Prostate gland (tissue), 2 donors: ENCODE measurements around the gene TNK2. TPM values are rescaled to one million over a fixed set of nuclear protein-coding genes. Genes with fewer than 3 reads are reported as not detected.

ENCODE experiments used
- DNase-seq: peaks from one replicate; pipeline ENCODE4 v3.0.0-alpha.2; 2019; ENCODE audit warnings: low spot score
- H3K27ac ChIP-seq, 2 donors: fragments of 200-600 bp; sonication (generic); 2 replicates each; pipeline ENCODE4 v1.5.1; 2017 to 2019
- H3K27me3 ChIP-seq: fragments of 200-600 bp; sonication (generic); replicated peaks from 2 replicates; pipeline ENCODE4 v1.5.1; 2019; ENCODE audit not compliant: insufficient read depth
- H3K36me3 ChIP-seq, 2 donors: fragments of 200-600 bp; sonication (generic); 1 replicate in 1 of 2; 2 replicates in 1 of 2; pipeline versions ENCODE4 v1.5.1 to v1.8.1; 2017 to 2019
- H3K4me1 ChIP-seq: fragments of 200-600 bp; sonication (generic); replicated peaks from 2 replicates; pipeline ENCODE4 v1.5.1; 2019
- H3K4me3 ChIP-seq, 2 donors: fragments of 200-600 bp; sonication (generic); 2 replicates each; pipeline ENCODE4 v1.5.1; 2017 to 2019
- H3K9me3 ChIP-seq: fragments of 200-600 bp; sonication (generic); 2 replicates; pipeline ENCODE4 v1.5.1; 2017
- POLR2A ChIP-seq: fragments of 450-650 bp; IDR thresholded peaks from one replicate; pipeline ENCODE4 v1.6.1; 2016; ENCODE audit warnings: antibody characterized with exemption, mild to moderate bottlenecking
- POLR2AphosphoS5 ChIP-seq: sonication (generic); formaldehyde crosslinking; IDR thresholded peaks from one replicate; pipeline ENCODE4 v1.6.1; 2017; ENCODE audit warnings: antibody characterized with exemption
- WGBS: methylation state at CpG from one replicate; pipeline ENCODE4 v1.1.5; 2018; 5-methylcytosine and 5-hydroxymethylcytosine counted together
- intact Hi-C: fragments of 100-400 bp; cut with DNase I; formaldehyde crosslinking; loops from one replicate; pipeline ENCODE4 v1.14.2; 2022
- total RNA-seq, 2 donors: library from RNA; depleted of rRNA; stranded (reverse); fragments of >200 nt; gene quantifications; one replicate each; pipeline ENCODE4 v1.1.0, GENCODE V29; 2016
- TF ChIP-seq, protein P1 (sequence below), 4 experiments: fragments of 200-600 bp in 2 of 4; fragments of 450-650 bp in 2 of 4; sonication (generic) in 2 of 4; IDR thresholded peaks; 1 replicate in 3 of 4; 2 replicates in 1 of 4; pipeline ENCODE4 v1.5.1; 2016 to 2019; ENCODE audit warnings: antibody characterized with exemption in 4 of 4, mild to moderate bottlenecking in 2 of 4, moderate library complexity in 2 of 4

Gene TNK2
- total RNA-seq, 2 donors from 2014 or later: 34.9 to 100 TPM

DNA sequence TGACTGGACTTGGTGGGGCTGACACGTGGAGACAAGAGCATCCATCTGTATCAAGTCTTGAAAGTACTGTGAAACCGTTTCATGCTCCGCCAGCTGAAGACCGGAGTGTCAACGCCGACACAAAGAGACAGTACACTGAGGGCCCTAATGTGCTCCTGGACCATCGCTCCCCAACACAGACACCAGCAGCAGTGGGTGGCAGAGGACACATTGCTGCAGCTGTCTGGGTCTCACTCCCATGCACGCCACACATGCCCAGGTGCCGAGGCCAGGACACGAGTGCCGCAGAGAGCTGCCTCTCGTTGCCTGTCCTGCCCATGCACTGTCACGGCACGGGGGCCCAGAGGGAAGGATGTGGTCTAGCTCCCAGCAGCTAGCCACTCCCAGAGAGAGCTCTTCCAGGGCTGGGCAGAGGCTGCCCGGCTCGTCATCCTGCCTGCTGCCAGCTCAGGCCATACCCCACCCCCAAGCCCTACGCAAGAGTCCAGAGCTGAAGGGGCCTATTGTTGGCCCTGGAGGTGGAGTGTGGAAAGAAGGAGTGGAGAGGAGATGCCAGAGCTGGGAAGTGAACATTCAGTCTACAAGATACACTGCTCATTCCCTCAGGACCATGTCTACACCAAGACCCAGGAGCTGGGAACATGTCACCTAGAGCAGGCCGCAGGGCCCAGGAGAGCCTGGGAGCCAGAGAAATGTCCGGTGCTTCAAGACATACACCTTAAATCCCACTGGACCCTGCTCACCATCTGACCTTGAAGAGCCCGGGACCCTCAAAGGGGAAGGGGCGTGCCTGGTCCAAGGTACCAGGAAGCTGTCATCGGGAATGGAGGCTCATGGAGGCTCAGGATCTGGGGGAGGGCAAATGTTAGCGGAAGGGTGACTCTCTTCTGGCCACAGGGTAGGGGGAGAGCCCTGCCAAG is 7.7 kb downstream of the TNK2 start:
- 71% methylated on average over 23 of the region's 23 CpGs for WGBS
- intact Hi-C loops: no loop called here
- no peaks in the 10 kb centered on the region for H3K9me3 ChIP-seq
- no peaks in the 10 kb centered on the region for H3K27me3 ChIP-seq
- TF ChIP-seq POLR2A: peak; percentile 9
- TF ChIP-seq, protein P1, sequence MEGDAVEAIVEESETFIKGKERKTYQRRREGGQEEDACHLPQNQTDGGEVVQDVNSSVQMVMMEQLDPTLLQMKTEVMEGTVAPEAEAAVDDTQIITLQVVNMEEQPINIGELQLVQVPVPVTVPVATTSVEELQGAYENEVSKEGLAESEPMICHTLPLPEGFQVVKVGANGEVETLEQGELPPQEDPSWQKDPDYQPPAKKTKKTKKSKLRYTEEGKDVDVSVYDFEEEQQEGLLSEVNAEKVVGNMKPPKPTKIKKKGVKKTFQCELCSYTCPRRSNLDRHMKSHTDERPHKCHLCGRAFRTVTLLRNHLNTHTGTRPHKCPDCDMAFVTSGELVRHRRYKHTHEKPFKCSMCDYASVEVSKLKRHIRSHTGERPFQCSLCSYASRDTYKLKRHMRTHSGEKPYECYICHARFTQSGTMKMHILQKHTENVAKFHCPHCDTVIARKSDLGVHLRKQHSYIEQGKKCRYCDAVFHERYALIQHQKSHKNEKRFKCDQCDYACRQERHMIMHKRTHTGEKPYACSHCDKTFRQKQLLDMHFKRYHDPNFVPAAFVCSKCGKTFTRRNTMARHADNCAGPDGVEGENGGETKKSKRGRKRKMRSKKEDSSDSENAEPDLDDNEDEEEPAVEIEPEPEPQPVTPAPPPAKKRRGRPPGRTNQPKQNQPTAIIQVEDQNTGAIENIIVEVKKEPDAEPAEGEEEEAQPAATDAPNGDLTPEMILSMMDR (IDR thresholded peaks at IDR 0.05): no peak
- H3K36me3 ChIP-seq: no peaks in the 10 kb centered on the region
- H3K4me1 ChIP-seq: peaks cover 16% of the 10 kb centered on the region
- H3K4me3 ChIP-seq: no peak overlapping the region
- no peak overlapping the region for H3K27ac ChIP-seq
- DNase-seq: no peak

DNA sequence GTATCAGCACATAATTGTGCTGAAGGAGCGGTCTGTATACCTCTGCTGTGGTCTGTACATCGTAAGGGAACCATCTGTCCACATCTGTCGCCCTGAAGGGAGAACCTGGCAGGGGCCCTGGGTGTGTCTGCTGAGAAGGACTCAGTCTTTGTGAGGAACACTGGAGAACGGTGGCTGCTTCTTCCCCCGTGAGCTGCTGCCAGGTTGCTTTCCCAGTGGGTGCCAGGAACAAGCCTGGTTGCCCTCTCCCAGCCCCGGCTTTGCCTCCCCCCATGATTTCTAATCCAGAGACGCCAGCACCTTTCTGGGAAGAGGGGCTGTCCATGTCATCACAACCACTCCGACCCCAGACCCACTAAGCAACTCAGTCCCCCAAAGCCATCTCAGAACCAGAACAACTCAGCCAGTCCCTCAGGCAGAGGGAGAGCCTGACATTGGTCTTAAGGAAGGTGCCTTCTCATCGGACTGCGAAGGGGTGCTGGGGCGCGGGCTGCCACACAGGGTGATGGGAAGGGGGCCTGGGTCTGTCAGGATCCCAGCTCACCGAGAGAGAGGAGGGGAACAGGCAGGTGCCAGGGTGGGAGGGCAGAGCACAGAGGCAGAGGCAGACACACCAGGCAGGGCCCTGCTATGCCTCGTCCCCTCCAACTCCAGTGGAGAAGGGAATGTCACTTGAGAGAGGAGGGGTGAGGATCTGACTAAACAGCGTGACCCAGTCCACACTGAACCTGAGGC is 8.5 kb downstream of the TNK2 start:
- DNase-seq: no peak
- intact Hi-C loops: no loop called here
- Histone ChIP-seq H3K27ac (no peak overlapping the region), H3K4me1 (peaks cover 20% of the 10 kb centered on the region), H3K9me3 (no peaks in the 10 kb centered on the region), H3K4me3 (no peak overlapping the region), H3K36me3 (no peaks in the 10 kb centered on the region), H3K27me3 (no peaks in the 10 kb centered on the region)
- WGBS: 82% methylated on average over 15 of the region's 15 CpGs
- TF ChIP-seq, protein P1 (IDR thresholded peaks at IDR 0.05): no peak
- no peak for TF ChIP-seq POLR2AphosphoS5
- TF ChIP-seq POLR2A: no peak

DNA sequence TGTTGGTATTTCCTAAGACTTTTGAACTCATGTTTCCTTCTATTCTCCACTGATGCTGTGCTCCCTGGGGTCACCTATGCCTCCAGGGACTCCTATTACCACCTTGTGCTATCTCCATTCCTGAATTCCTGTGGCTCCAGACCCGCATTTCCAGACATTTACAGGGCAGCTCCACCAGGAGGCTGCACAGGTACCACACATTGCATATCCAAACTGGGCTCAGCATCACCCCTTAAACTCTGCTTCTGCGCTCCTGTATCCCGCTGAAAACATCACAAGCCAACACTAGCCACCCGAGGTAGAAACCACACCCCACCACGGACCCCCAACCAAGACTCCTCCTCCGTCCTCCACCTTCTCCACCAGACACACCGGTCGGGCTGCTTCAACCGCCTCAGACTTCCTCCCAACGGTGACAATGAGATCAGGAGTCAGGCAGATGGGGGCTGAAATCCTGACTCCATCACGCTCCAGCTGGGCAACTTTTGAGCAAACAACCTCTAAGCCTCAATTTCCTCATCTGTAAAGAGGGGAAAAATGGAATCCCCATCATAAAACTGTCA is 10.4 kb downstream of the TNK2 start:
- intact Hi-C loops: no loop called here
- Histone ChIP-seq H3K27ac (peak overlapping the region in 1 of 2 donors; percentile 87), H3K9me3 (no peaks in the 10 kb centered on the region), H3K27me3 (no peaks in the 10 kb centered on the region), H3K4me1 (peaks cover 26% of the 10 kb centered on the region), H3K36me3 (no peaks in the 10 kb centered on the region), H3K4me3 (no peak overlapping the region)
- TF ChIP-seq, protein P1 (IDR thresholded peaks at IDR 0.05): no peak
- TF ChIP-seq POLR2AphosphoS5 (no peak), POLR2A (no peak)
- DNase-seq: no peak
- 46% methylated on average over 11 of the region's 11 CpGs for WGBS

DNA sequence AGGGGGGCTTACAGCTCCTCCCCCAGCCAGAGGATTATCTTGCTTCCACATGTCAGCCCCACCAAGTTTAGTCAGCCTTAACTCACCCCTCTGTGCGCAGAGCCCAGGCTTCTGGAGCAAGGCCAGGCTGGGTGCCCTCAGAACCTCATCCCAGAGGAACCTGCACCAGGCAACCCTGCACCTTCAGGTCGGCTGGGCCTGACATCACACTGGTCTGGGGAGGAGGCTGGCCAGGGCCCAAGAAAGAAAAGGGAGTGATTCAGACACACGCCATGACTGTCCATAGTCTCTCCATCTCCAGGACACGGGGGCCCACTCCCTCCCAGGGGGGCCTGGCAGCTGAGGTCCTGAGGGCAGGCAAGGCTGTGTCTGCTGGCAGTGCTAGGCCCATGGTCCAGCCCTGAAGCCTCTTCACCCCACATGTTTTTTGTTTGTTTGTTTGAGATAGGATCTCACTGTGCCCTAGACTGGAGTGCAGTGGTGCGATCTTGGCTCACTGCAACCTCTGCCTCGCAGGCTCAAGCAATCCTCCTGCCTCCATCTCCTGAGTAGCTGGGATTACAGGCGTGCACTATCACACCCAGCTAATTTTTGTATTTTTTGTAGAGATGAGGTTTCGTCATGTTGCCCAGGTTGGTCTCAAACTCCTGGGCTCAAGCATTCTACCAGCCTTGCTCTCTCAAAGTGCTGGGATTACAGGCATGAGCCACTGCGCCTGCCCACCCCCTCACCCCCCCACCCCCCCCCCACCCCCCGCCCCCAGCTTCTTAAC is 11.1 kb downstream of the TNK2 start:
- H3K36me3 ChIP-seq: no peaks in the 10 kb centered on the region
- H3K27ac ChIP-seq: peak overlapping the region; percentile 87 to 88
- no peak for DNase-seq
- H3K27me3 ChIP-seq: no peaks in the 10 kb centered on the region
- WGBS: 33% methylated on average over 10 of the region's 10 CpGs
- peaks cover 33% of the 10 kb centered on the region for H3K4me1 ChIP-seq
- no peak overlapping the region for H3K4me3 ChIP-seq
- TF ChIP-seq, protein P1 (IDR thresholded peaks at IDR 0.05): no peak
- TF ChIP-seq POLR2A: no peak
- no peak for TF ChIP-seq POLR2AphosphoS5
- no peaks in the 10 kb centered on the region for H3K9me3 ChIP-seq
- intact Hi-C loops: no loop called here
